Naive thymus-derived CD8-positive, alpha-beta T cell (primary cell): ENCODE data around the gene TSEN54. TPM values are rescaled to one million over a fixed set of nuclear protein-coding genes. Genes with fewer than 3 reads are reported as not detected.
A peak's percentile ranks its signal among the peaks of the same experiment; 100 is the strongest.

Experiments
- ATAC-seq, 2 donors: fragments of 150-1000 bp; cut with Tn5 transposase in 1 of 2; sonication (Bioruptor Pico), chemical (Tn5 transposase) in 1 of 2; 1 replicate in 1 of 2; 2 replicates in 1 of 2; pipeline ENCODE4 v1.10.0; 2021; ENCODE audit warnings: mild to moderate bottlenecking in 2 of 2, moderate library complexity in 2 of 2
- POLR2A ChIA-PET: fragments of 350-600 bp; sonication (Branson Sonifier 250); formaldehyde crosslinking; loops from one replicate; lab custom pipeline; 2021; ENCODE audit warnings: antibody characterized with exemption; lab: Charles Lee
- DNase-seq, 10 donors: peaks; one replicate each; pipeline versions ENCODE4 v3.0.0 to v3.0.0-alpha.2; 2020 to 2022
- H3K27ac Mint-ChIP-seq, 10 donors: one replicate each; pipeline ENCODE4 v1.8.0; 2020 to 2022; ENCODE audit warnings: mild to moderate bottlenecking in 10 of 10, mixed read lengths in 10 of 10, moderate library complexity in 4 of 10, inconsistent platforms in 1 of 10
- H3K27me3 Mint-ChIP-seq, 5 donors: one replicate each; pipeline ENCODE4 v1.8.0; 2021 to 2022; ENCODE audit warnings: mixed read lengths in 5 of 5
- H3K36me3 Mint-ChIP-seq, 3 donors: one replicate each; pipeline ENCODE4 v1.8.0; 2020 to 2022; ENCODE audit warnings: mixed read lengths in 3 of 3, mild to moderate bottlenecking in 2 of 3, inconsistent platforms in 1 of 3
- H3K4me1 Mint-ChIP-seq, 4 donors: one replicate each; pipeline ENCODE4 v1.8.0; 2021 to 2022; ENCODE audit warnings: mixed read lengths in 4 of 4
- H3K4me3 Mint-ChIP-seq, 10 donors: one replicate each; pipeline ENCODE4 v1.8.0; 2020 to 2022; ENCODE audit warnings: mild to moderate bottlenecking in 10 of 10, mixed read lengths in 10 of 10, moderate library complexity in 6 of 10, inconsistent platforms in 1 of 10
- H3K9me3 Mint-ChIP-seq, 9 donors: one replicate each; pipeline ENCODE4 v1.8.0; 2020 to 2022; ENCODE audit warnings: mixed read lengths in 9 of 9, mild to moderate bottlenecking in 3 of 9, inconsistent platforms in 1 of 9, moderate library complexity in 1 of 9
- polyA plus RNA-seq, 3 donors: library from polyadenylated mRNA; unstranded; fragments of 300-500 nt; fragmentation: Illumina TruSeq; gene quantifications; one replicate each; pipeline ENCODE4 v1.2.3, GENCODE V29; 2021
- total RNA-seq, 8 experiments: library from RNA in 2 of 8; stranded (reverse) in 2 of 8; gene quantifications; one replicate each; pipeline ENCODE4 v1.2.3 and lab custom pipeline; 2021 to 2026

The TSEN54 gene
- total and polyA plus RNA-seq, 5 experiments from 2014 or later = 53.1 to 121 (median 98.2) TPM

- DNase-seq (peak in 1 of 10 donors; percentile 31), ATAC-seq (no peak)
- POLR2A ChIA-PET = interaction anchor here (1.0 to 2.2 kb wide), 9 partner anchors 8 to 254 kb away, joined by 3 to 32 read pairs (median 4); partner anchors contain the start of genes MIF4GD, TMEM94 and TSEN54
- Mint-ChIP-seq H3K9me3 (no peaks in the 10 kb centered on the region), H3K4me3 (peak overlapping the region; percentile 54 to 81 (median 74)), H3K4me1 (peaks cover 3 to 24% (median 14%) of the 10 kb centered on the region in 4 donors), H3K27ac (peak overlapping the region in 6 of 10 donors; percentile 63 to 90 (median 78)), H3K36me3 (peaks cover 0 to 33% (median 7%) of the 10 kb centered on the region in 3 donors), H3K27me3 (no peaks in the 10 kb centered on the region)
These were observed 8.1 kb downstream of the TSEN54 start for GRCh38 chr17:75524269-75524969.

DNA sequence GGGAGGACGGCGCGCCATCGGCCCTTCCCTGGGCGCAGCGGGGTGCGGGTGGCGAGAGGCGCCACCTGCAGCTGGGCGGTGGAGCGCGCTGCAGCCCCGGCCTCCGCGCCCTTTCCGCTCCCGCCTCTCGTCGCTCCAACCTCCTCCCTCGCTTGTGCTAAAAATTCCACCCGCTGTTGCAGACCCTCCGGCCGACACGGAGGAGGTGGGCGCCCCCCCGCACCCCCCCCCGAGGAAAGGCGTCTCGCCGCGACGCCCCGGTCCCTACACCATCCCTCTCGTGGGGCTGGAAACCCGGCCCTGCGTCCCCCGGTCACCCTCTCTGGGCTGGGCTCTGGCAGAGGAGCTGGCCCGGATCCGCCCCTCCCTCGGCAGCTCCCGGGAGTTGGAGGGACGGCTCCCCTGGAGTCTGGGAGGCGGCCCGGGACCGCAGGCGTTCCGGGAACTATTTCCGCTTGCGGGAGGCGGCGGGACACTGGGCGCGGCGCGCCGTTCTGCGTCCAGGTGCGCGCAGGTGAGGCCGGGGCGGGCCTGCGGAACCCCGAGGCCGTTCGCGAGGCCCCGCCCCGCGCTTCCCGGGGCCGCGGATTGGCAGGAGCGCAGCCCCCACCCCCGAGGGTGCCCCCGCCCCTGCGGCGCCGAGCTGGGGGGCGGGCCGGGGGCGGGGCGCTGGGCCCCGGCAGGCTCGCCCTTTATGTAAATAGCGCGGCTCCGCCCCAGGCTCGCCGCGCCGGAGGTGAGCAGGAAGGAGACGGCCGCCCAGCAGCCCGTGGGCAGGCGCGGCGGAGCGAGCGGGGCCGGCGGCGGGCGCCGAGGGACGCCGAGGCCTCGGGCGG lies 8.9 kb downstream of the TSEN54 start, which contains the start of gene LLGL2:
TSS of gene LLGL2 (plus strand) at position 728 of the 836 bp plus-strand sequence. CDS start 17,730 bp downstream, outside the sequence.
- Mint-ChIP-seq H3K9me3 (no peaks in the 10 kb centered on the region), H3K27me3 (no peaks in the 10 kb centered on the region), H3K4me3 (peak within 1 kb of the TSS; percentile 71 to 88 (median 81)), H3K27ac (peak within 1 kb of the TSS in 8 of 10 donors; percentile 53 to 90 (median 78)), H3K36me3 (peaks cover 0 to 29% (median 3%) of the 10 kb centered on the region in 3 donors), H3K4me1 (peaks cover 3 to 21% (median 12%) of the 10 kb centered on the region in 4 donors)
- DNase-seq (peak; percentile 78 to 94 (median 88)), ATAC-seq (peak; percentile 88 to 89)
- POLR2A ChIA-PET = interaction anchor here (0.6 to 2.2 kb wide), 16 partner anchors 9 to 255 kb away, joined by 3 to 32 read pairs (median 4); partner anchors contain the start of genes MIF4GD, TMEM94 and TSEN54

DNA sequence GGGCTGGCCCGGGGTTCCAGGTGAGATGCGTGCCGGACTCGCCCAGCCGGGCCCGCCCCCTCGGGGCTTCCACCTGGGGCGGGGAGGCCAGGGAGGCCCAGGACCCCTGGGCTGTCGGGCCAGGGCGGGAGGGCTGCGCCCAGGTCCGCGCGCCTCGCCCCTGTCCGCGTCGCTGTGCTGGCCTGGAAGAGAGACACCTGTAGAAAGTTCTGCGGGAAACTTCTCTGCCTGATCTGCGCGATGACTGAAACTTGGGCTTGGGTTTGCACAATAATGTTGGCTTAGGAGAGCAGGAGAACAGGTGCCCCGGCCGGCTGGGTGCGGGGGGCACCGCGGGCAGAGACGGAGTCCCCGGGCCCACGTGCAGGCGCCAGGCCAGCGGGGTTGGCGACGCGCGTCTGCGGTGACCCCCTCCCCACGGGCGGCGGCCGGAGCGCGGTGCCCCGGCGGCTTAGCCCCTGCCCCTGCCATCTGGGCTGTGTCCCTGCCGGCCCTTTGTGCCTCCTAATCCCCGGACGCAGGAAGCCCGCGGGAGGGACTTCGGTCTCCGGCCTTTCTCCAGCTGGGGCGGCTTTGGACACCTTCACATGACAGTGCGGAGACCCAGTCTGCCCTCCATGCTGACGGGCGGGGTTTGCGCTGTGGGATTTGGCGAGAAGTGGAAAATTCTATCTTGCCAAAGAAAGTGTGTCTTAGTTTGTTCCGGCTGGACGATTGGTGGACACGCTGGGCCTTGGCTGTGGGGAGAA lies 9.7 kb downstream of the TSEN54 start:
- POLR2A ChIA-PET = interaction anchor here (0.6 to 2.2 kb wide), 17 partner anchors 9 to 255 kb away, joined by 3 to 32 read pairs (median 4); partner anchors contain the start of genes MIF4GD, TMEM94 and TSEN54
- ATAC-seq = peak in 1 of 2 donors; percentile 21
- Mint-ChIP-seq H3K27ac (peak overlapping the region in 8 of 10 donors; percentile 3 to 80 (median 51)), H3K9me3 (no peaks in the 10 kb centered on the region), H3K27me3 (no peaks in the 10 kb centered on the region), H3K4me1 (peaks cover 3 to 21% (median 12%) of the 10 kb centered on the region in 4 donors), H3K36me3 (peaks cover 0 to 23% (median 3%) of the 10 kb centered on the region in 3 donors), H3K4me3 (peak overlapping the region; percentile 71 to 88 (median 80))
- DNase-seq = no peak

- POLR2A ChIA-PET = interaction anchor here (0.6 to 1.2 kb wide), 7 partner anchors 10 to 1649 kb away, joined by 3 to 5 read pairs (median 4); partner anchors contain the start of gene TSEN54
- H3K4me1 Mint-ChIP-seq = peaks cover 3 to 21% (median 12%) of the 10 kb centered on the region in 4 donors
- H3K27ac Mint-ChIP-seq = peak overlapping the region in 6 of 10 donors; percentile 31 to 80 (median 51)
These were observed 10.4 kb downstream of the TSEN54 start for GRCh38 chr17:75526555-75527270.

GRCh38 chr17:75530837-75531720 lies 14.8 kb downstream of the TSEN54 start:
- POLR2A ChIA-PET = no interaction called here

More at GRCh38 chr17:75526555-75527270, 10.4 kb downstream of the TSEN54 start:
- Mint-ChIP-seq H3K27me3 (no peaks in the 10 kb centered on the region), H3K4me3 (peak overlapping the region; percentile 71 to 88 (median 80)), H3K9me3 (no peaks in the 10 kb centered on the region), H3K36me3 (peaks cover 0 to 17% (median 3%) of the 10 kb centered on the region in 3 donors)
- DNase-seq (peak in 1 of 10 donors; percentile 14), ATAC-seq (no peak)

GRCh38 chr17:75531721-75532072 lies 15.4 kb downstream of the TSEN54 start:
- no peak for ATAC-seq
- DNase-seq = no peak
- Mint-ChIP-seq H3K27ac (no peak overlapping the region), H3K36me3 (peaks cover 0 to 13% (median 2%) of the 10 kb centered on the region in 3 donors), H3K27me3 (no peaks in the 10 kb centered on the region), H3K4me3 (no peak overlapping the region), H3K9me3 (no peaks in the 10 kb centered on the region), H3K4me1 (peaks cover 7 to 36% (median 21%) of the 10 kb centered on the region in 4 donors)
- POLR2A ChIA-PET = no interaction called here

More at GRCh38 chr17:75530837-75531720, 14.8 kb downstream of the TSEN54 start:
- DNase-seq (no peak), ATAC-seq (no peak)
- Mint-ChIP-seq H3K9me3 (no peaks in the 10 kb centered on the region), H3K4me3 (no peak overlapping the region), H3K36me3 (peaks cover 0 to 13% (median 2%) of the 10 kb centered on the region in 3 donors), H3K4me1 (peaks cover 10 to 42% (median 27%) of the 10 kb centered on the region in 4 donors), H3K27me3 (no peaks in the 10 kb centered on the region), H3K27ac (no peak overlapping the region)

GRCh38 chr17:75535119-75535537 lies 18.8 kb downstream of the TSEN54 start:
- Mint-ChIP-seq H3K27ac (peak overlapping the region; percentile 49 to 95 (median 91)), H3K4me1 (peaks cover 7 to 28% (median 18%) of the 10 kb centered on the region in 4 donors), H3K9me3 (no peaks in the 10 kb centered on the region), H3K36me3 (peaks cover 0 to 12% (median 2%) of the 10 kb centered on the region in 3 donors), H3K27me3 (no peaks in the 10 kb centered on the region), H3K4me3 (peak overlapping the region; percentile 34 to 81 (median 75))
- DNase-seq (peak in 8 of 10 donors; percentile 15 to 70 (median 48)), ATAC-seq (peak; percentile 94 to 95)
- POLR2A ChIA-PET = interaction anchor here (1.2 to 2.4 kb wide), 4 partner anchors 10 to 53 kb away, joined by 4 to 18 read pairs (median 6); partner anchors contain the start of genes LLGL2 and TSEN54

- DNase-seq (no peak), ATAC-seq (no peak)
- H3K9me3 Mint-ChIP-seq = no peaks in the 10 kb centered on the region
- POLR2A ChIA-PET = interaction anchor here (0.7 to 2.4 kb wide), 4 partner anchors 19 to 53 kb away, joined by 3 to 18 read pairs (median 6); partner anchors contain the start of gene TSEN54
- H3K4me1 Mint-ChIP-seq = peaks cover 9 to 30% (median 18%) of the 10 kb centered on the region in 4 donors
- H3K27ac Mint-ChIP-seq = peak overlapping the region in 8 of 10 donors; percentile 29 to 95 (median 86)
- no peaks in the 10 kb centered on the region for H3K27me3 Mint-ChIP-seq
- peak overlapping the region in 4 of 10 donors; percentile 45 to 66 (median 48) for H3K4me3 Mint-ChIP-seq
- H3K36me3 Mint-ChIP-seq = peaks cover 0 to 12% (median 2%) of the 10 kb centered on the region in 3 donors
These were observed 19.5 kb downstream of the TSEN54 start for GRCh38 chr17:75535871-75536270.

DNA sequence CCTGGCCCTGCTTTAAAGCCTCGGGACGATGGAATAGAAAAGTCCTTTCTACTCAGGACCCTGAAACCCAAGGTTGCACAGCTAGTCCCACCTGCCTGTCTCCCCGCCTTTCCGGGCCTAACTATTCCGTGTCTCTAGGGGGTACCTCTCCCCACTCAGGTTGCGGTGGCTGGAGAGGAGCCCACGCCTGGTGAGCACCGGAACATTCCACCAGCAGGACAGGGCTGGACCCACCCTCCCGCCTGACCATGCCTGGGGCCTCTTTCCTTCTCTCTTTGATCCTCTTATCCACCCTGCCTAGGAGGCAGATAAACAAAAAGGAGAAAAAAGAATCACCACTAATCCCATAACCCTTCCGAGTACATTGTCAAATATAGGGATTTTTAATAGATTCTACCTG lies 20.0 kb downstream of the TSEN54 start:
- POLR2A ChIA-PET = no interaction called here
- peaks cover 0 to 12% (median 2%) of the 10 kb centered on the region in 3 donors for H3K36me3 Mint-ChIP-seq
- H3K27me3 Mint-ChIP-seq = no peaks in the 10 kb centered on the region
- peaks cover 9 to 30% (median 18%) of the 10 kb centered on the region in 4 donors for H3K4me1 Mint-ChIP-seq
- DNase-seq (no peak), ATAC-seq (no peak)
- H3K4me3 Mint-ChIP-seq = peak overlapping the region in 2 of 10 donors; percentile 14 to 39
- peak overlapping the region in 4 of 10 donors; percentile 3 to 85 (median 24) for H3K27ac Mint-ChIP-seq
- H3K9me3 Mint-ChIP-seq = no peaks in the 10 kb centered on the region
